ENCODE measurements around the gene KHK.

Gene KHK

GRCh38 chr2:27060323-27060722 is 26.2 kb upstream of the KHK start:
- no peak for DNase-seq

- no peak for DNase-seq
These were observed 21.4 kb upstream of the KHK start for GRCh38 chr2:27065128-27065527.

GRCh38 chr2:27067385-27067784 is 19.2 kb upstream of the KHK start:
- no peak for DNase-seq

GRCh38 chr2:27069436-27069835 is 17.1 kb upstream of the KHK start:
- no peak for DNase-seq

GRCh38 chr2:27069961-27070618 is 16.5 kb upstream of the KHK start:
- no peak for DNase-seq

- no peak for DNase-seq
These were observed 15.8 kb upstream of the KHK start for GRCh38 chr2:27070653-27071276.

GRCh38 chr2:27071277-27071989 is 15.1 kb upstream of the KHK start, which contains the start of gene OST4:
Gene OST4, minus strand, starts transcription at chr2:27071654.
- peak; percentile 92 for DNase-seq

- DNase-seq, result peak; percentile 48
These were observed 14.4 kb upstream of the KHK start for GRCh38 chr2:27071990-27072830.

- DNase-seq, result no peak
These were observed 13.7 kb upstream of the KHK start for GRCh38 chr2:27072920-27073319.

GRCh38 chr2:27073782-27074181 is 12.8 kb upstream of the KHK start:
- DNase-seq, result no peak

- peak; percentile 40 for DNase-seq
These were observed 11.6 kb upstream of the KHK start for GRCh38 chr2:27074738-27075565.

- peak; percentile 36 for DNase-seq
These were observed 11.1 kb upstream of the KHK start for GRCh38 chr2:27075566-27075871.

GRCh38 chr2:27076323-27076722 is 10.2 kb upstream of the KHK start:
- no peak for DNase-seq

GRCh38 chr2:27077231-27077630 is 9.3 kb upstream of the KHK start:
- no peak for DNase-seq

- DNase-seq, result no peak
These were observed 8.0 kb upstream of the KHK start, which contains the start of gene EMILIN1 for GRCh38 chr2:27078267-27079194. Gene EMILIN1, plus strand, starts transcription at chr2:27078615. Its CDS starts 451 bp downstream, at chr2:27079066.

GRCh38 chr2:27079233-27080139 is 7.1 kb upstream of the KHK start:
- DNase-seq, result no peak

GRCh38 chr2:27080140-27080469 is 6.5 kb upstream of the KHK start:
- no peak for DNase-seq

GRCh38 chr2:27080603-27080936 is 6.0 kb upstream of the KHK start:
- DNase-seq, result no peak

GRCh38 chr2:27081984-27082772 is 4.4 kb upstream of the KHK start:
- DNase-seq, result no peak

All from activated CD4-positive, alpha-beta T cell treated with anti-CD3 and anti-CD28 coated beads for 48 hours (primary cell).